Measurements from ENCODE around the gene MRGPRD.

DNA sequence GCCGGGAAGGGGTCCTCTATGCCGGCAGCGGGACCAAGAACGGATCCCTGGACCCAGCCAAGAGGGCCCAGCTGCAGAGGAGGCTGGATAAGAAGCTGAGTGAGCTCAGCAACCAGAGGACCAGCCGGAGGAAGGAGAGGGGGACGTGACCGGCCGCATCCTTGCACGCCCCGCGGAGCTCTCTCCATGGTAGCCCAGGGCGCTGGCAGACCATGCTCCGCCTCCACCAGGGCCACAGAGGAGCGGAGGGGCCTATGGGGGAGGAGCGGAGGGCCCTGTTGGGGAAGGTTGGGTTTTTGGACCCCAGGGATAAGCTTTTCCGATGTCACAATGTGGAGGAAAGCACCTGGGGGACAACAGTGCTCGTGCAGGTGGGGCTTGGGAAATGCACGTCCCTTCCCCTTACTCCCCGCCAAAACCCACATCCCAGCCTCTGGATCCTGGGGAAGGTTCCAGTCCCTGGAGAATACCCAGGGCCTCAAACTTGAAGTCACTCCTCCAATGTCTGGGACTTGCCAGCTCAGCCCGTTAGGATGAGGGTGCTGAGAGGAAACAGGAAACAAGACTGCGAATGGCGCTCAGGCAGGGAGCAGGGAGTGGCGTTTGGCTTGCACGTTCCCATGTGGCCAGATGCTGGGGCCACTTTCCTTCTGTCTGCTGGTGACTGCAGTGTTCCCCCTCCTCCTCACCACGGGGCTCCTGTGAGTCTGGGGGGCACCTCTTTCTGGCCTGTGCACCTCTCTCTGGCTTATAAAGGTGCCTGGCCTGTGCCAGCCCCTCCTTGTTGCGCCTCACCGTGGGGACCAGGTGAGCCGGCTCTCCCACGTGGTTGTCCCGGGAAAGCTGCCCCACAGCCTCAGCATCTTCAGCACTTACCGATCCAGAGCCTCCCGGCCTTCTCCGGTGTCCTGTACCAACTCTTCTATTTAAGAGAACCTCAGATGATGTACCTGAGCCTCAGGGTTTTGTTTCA is 40.9 kb downstream of the MRGPRD start:
- TF ChIP-seq, protein P1, sequence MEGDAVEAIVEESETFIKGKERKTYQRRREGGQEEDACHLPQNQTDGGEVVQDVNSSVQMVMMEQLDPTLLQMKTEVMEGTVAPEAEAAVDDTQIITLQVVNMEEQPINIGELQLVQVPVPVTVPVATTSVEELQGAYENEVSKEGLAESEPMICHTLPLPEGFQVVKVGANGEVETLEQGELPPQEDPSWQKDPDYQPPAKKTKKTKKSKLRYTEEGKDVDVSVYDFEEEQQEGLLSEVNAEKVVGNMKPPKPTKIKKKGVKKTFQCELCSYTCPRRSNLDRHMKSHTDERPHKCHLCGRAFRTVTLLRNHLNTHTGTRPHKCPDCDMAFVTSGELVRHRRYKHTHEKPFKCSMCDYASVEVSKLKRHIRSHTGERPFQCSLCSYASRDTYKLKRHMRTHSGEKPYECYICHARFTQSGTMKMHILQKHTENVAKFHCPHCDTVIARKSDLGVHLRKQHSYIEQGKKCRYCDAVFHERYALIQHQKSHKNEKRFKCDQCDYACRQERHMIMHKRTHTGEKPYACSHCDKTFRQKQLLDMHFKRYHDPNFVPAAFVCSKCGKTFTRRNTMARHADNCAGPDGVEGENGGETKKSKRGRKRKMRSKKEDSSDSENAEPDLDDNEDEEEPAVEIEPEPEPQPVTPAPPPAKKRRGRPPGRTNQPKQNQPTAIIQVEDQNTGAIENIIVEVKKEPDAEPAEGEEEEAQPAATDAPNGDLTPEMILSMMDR (conservative IDR thresholded peaks at IDR 0.05 in 1 of 2, IDR thresholded peaks at IDR 0.05 in 1 of 2; ENCODE audit: low read depth in 1 of 2, low read length in 2 of 2) = no peak
- TF ChIP-seq EZH2 (IDR thresholded peaks at IDR 0.05; ENCODE audit: low read length, missing control alignments) = no peak

All from fibroblast of lung (primary cell).